Activated effector memory CD4-positive, alpha-beta T cell treated with anti-CD3 and anti-CD28 coated beads, Interleukin-2, amount 50 U/mL, for 16 hours (primary cell): ENCODE data around the gene FADS3.

ENCODE experiments used
- DNase-seq: peaks from one replicate; pipeline ENCODE4 v3.0.0-alpha.2; 2020

Gene FADS3

DNA sequence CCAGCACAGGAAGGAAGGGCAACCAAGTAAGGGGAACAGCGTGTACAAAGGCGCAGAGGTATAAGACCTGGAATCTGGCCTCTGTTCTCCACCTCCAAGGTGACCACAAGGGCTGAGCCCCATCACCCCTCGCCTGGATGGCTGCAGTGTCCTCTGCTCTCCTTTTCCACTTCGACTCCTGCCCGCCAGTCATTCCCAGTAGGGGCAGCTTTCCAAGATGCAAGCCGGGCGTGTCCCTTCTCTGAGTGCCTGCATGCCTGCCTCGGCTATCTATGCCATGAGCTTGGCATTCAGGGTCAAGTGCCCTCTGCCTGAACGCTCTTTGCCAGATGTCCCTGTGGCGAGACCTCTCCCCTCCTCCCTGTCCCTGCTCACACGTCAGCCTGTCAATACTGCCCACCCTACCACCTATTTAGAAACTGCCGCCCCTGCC is 17.0 kb downstream of the FADS3 start:
- DNase-seq, result no peak

DNA sequence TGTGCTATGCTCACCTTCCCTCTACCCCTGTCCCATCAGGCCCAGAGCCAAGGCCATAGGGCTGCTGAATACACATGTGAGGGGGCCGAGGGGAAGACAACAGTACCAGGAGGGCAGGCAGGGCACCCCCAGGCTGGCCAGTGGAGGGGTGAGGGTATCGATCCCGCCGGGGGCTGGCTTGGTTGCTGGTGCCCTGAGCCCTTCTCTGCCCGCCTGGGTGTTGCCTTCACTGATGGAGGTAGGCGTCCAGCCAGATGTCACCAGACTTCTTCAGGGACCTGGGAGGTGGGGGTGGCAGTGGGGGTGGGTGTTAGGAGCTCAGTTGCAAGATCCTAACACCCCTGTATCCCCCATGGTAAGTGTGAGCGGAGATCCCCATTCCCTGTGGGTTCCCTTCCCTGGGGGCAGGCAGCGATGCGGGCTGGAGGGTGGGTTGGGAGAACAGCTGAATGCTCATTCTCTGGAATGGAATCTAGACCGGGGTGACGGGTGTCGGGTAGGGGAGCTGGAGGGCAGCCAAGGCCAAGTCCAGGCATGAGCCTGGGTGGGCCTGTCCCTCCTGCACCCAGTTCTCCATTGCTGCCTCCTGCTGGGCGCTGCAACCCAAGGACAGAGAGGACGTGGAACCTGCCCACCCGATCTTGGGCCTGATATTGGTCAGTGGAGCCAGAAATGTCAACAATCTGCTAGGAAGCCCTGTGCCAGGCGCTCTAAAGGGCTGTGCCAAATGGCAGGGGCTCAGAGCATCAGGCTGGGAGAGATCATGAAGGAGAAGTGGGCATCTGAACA is 17.6 kb downstream of the FADS3 start:
- no peak for DNase-seq

DNA sequence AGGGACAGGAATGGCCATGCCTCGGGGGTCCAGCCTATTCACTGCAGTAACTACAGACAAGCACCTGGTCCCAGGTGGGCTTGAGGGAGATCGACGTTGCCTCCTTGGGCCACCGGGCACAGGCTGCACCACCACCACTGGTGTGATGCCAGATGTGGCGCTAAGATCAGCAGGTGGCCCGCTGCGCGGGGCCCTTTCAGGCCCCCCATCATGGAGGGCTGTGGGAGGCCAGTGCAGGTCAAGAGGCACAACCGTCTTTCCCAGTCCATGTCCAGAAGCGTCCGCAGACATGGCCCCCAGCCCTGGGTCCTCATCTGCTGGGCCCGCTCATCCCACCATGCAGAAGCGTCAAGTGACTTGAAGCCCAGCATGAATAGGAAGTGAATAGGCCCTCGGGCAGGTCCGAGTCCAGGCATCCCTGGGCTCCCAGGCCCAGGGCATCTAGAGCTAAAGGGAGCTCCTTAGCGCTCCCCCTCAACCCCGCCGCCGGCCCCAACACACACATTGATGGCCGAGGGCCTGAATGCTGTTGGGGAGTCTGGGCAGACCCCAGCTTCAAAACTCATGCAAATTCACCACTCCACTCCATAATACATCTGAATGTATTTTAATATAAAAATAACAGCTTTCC is 18.3 kb downstream of the FADS3 start:
- DNase-seq, result no peak

DNA sequence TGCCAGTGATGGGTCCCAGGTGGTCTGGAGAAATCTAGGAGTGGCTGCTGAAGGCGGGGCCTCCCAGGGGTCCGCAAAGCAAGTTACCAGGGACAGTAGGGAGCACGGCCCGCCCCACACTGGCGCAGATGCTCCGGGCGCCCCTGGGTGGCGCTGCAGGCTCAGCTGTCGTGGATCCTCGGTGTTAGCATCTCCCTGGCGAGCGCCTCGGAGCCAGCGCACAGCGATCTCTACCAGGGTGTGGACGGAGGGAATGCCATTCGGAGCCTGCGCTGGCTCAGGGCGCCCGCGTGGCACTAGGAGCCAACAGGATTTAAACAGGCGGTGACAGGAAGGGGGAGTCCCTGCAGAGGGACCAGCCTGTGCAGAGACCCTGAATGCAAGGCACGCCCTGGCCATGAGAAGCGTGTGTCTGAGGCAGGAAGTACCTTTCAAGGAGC is 20.2 kb downstream of the FADS3 start:
- DNase-seq, result peak; percentile 82

DNA sequence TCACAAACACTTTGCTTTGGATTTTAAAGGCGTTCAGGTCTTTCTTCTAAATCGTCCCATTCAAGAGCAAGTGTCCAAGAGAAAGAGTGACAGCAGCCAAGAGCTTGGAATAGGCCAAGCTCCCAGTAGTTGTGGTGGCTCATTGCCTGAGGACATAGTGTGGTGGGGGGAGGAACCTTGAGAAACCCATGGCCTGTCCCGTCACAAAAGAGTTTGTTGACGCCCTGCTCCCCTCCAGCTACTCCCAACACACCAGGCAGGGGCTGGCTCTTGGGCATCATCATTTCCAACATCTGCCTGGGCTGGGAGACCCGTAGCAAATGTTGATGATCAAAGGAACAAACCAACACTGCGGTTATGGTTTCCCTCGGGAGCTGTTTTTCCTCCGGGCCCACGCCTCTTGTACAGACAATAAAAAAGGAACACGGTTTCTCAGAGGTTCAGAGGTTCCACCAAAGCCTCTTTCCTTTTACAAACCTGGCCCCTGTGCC is 20.8 kb downstream of the FADS3 start:
- DNase-seq, result no peak

DNA sequence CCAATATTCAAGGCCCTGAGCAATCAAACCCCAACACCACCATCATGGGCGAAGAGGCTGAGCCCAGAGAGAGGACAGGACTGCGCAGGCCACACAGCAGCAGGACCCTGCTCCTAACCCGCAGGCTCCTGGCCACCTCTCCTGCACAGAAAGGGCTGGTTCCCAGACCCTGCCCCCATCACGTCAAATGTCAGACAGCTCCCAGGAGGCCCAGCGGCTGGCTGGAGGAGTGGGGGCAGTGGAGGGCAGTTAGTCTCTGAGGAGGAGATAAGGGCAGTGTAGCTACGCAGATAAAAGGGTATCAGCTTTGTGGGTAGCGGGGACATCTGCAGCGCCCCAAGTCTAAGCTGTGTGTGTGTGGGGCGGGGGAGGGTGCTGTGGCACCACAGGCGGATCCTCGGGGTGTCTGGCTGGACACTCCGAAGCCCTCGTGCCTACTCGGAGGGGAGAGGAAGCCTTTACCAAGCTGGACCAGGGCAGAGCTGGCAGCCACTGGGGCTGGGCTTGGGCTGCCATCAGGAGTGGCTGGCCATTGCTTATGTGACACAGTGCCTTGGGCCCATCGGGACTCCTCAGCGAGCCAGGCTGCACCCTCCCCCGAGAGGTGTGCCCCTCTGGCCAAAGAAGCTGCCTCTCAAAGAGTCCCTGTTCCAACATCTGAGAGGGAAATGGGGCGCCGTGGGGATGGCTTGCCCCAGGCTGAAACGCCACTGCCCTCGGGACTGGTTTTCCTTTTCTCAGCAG is 21.5 kb downstream of the FADS3 start:
- DNase-seq, result no peak

DNA sequence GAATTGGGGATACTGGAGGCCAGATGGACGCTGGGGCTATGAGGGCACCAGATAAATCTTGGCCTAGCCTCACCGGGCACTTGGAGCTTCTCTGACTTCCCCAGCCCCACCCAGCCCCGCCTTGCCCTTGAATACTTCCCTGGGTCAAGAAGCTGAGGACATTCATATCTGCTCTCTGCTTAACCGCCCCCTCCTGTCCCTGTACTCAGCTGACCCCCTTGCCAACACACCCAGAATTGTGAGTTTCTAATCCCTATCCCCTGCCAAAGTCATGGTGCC is 22.0 kb downstream of the FADS3 start:
- no peak for DNase-seq

DNA sequence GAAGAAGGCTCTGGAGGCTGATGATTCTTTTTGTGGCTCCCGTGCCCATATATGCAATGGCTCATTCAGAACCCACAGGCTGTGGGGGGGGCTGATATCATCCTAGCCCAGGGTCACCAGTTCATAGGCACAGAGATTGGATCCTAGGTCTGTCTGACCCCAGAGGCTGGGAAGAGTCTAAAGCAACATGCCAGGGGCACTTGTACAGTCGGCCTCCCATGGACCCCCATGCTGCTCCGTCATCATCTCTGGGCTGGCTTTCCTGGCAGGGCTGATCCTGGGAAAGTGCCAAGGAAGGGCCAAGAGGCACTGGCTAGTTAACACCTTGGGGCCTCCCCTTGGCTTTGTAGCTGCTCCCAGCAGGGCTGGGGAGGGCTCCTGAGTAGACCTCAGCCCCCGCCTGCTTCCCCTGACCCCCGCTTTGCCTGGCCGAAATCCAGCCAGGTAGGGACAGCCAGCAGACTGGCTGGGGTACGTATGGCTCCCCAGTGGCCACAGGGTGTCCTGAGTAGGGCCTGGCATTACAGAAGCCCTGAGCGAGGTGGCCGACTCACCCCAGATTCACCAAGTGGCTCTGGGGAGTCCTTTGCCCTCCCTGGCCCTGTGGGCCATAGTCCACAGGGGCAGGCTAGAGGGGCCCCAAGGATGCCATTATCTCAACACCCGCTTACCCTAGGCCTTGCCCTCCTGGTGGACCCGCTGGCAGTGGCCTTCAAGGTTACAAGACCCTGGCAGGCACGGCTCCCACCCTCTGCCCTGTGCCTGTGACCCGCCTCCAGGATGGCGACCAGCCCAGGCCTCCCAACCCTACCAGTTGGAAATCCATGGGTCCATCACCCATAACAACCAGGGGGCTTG is 22.5 kb downstream of the FADS3 start:
- DNase-seq, result no peak

DNA sequence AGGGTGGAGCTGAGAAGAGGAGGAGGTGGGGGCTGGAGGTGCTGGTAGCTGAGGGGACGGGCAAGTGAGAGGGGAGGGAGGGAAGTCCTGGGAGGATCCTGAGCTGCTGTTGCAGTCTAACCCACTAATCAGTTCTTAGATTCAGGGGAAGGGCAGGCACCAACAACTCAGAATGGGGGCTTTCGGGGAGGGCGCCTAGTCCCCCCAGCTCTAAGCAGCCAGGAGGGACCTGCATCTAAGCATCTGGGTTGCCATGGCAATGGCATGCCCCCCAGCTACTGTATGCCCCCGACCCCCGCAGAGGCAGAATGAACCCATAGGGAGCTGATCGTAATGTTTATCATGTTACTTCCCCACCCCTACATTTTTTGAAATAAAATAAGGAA is 24.4 kb downstream of the FADS3 start:
- no peak for DNase-seq

DNA sequence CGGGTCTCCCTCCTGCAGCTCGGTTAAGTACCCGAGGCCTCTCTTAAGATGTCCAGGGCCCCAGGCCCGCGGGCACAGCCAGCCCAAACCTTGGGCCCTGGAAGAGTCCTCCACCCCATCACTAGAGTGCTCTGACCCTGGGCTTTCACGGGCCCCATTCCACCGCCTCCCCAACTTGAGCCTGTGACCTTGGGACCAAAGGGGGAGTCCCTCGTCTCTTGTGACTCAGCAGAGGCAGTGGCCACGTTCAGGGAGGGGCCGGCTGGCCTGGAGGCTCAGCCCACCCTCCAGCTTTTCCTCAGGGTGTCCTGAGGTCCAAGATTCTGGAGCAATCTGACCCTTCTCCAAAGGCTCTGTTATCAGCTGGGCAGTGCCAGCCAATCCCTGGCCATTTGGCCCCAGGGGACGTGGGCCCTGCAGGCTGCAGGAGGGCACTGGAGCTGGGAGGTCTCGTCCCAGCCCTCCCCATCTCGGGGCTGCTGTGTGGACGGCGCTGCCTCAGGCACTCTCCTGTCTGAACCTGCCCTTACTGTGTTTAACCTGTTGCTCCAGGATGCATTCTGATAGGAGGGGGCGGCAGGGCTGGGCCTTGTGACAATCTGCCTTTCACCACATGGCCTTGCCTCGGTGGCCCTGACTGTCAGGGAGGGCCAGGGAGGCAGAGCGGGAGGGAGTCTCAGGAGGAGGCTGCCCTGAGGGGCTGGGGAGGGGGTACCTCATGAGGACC is 25.0 kb downstream of the FADS3 start:
- no peak for DNase-seq

DNA sequence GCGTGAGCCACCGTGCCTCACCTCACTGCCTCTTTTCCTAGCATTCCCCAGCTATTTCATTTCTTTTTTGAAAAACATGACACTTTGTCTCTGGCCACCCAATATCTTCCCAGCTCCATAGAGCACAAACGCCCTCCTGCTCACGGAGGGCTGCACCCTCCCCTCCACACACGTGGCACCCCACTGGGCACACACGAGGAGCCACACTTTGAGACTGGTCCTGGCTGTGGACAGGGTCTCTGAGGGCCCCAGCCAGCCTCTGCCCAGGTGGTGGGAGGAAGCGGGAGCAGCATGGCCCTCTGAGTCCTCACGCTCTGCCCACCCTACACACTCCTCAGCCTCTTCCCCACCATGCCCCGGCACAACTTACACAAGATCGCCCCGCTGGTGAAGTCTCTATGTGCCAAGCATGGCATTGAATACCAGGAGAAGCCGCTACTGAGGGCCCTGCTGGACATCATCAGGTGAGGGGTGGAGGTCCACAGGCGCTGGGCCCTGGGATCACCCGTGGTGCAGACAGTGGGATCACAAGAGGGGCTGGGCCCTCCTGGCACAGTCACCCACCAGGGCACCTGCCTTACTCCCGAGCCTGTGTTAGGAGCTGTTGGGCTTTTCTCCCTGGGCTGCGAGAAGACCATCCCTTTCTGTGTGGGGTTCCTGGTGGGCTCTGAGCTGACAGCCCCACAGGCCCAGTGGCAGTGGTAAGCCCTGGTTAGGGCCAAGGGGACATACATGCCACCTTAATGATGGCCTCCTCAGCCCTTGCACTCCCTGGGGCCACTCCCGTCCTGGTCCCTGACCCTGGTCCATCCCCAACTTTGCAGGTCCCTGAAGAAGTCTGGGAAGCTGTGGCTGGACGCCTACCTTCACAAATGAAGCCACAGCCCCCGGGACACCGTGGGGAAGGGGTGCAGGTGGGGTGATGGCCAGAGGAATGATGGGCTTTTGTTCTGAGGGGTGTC is 26.2 kb downstream of the FADS3 start:
- DNase-seq, result no peak

DNA sequence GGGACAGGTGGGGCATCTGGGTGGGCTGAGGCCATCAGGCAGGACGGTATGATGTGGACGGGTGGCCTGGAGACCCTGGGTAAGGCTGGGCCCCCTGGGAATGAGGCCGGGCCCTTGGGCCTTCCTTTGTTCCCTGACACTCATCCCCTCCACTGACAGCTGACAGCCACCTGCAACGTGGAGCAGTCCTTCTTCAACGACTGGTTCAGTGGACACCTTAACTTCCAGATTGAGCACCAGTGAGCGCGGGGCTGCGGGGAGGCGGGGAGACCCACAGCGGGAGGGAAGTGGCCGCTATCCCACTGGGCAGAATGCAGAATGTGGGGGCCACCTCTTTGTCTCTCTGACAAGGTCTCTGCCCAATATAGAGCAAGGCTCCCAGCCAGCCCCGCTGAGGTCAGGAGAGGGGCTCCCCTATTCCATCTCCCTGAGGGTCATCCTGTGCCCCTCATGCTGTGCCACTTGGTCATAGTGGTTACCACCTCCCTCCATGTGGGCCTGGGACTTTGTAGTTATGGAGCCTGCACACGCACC is 27.7 kb downstream of the FADS3 start:
- no peak for DNase-seq

DNA sequence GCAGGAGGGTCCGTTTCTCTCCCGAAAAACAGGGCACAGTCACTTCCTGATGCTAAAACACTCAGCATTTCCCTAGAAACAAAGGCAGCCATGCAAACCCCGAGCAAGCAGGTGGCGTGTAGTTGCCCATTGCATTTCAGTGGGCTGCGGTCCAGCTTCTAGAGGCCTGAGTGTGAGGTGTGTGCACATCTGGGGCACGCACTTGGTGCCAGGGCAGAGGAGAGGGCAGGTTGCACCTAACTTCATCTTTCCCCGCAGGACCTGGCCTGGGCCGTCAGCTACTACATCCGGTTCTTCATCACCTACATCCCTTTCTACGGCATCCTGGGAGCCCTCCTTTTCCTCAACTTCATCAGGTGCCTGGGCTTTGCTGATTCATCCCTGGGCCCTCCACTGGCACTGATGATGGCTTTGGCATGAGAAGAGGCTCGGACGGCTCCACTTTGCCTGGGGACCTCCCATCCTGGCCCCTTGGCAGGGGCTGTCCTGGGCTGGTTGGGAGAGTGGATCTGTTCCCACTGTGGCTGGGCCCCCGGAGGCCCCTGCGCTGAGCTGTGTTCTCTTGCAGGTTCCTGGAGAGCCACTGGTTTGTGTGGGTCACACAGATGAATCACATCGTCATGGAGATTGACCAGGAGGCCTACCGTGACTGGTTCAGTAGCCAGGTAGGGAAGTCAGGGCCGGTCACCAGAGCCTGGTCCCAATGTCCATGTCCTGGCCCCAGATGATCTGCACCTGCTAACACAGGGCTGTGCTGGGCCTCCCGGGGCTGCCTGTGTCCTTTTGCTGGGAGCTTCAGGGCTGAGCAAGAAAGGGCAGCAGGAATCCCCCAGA is 28.4 kb downstream of the FADS3 start:
- no peak for DNase-seq

DNA sequence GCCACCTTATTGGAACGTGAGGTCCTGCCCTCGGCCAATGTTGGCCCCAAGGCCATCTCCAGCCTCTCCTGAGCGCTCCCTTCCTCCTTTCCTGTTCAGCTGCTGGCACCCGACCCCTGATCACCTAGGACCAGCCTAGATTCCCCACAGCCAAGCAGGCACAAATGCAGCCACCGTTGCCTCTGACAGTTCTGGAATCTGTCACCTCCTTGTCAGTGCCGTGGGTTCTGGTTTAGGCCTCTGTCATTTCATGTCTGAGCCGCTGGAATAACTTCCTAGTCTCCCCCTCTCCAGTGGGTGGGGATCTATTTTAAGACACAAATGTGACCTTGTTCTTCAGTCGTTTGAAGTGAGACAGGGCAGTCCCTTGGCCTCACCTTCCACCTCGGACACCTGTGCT is 29.7 kb downstream of the FADS3 start:
- DNase-seq, result no peak

DNA sequence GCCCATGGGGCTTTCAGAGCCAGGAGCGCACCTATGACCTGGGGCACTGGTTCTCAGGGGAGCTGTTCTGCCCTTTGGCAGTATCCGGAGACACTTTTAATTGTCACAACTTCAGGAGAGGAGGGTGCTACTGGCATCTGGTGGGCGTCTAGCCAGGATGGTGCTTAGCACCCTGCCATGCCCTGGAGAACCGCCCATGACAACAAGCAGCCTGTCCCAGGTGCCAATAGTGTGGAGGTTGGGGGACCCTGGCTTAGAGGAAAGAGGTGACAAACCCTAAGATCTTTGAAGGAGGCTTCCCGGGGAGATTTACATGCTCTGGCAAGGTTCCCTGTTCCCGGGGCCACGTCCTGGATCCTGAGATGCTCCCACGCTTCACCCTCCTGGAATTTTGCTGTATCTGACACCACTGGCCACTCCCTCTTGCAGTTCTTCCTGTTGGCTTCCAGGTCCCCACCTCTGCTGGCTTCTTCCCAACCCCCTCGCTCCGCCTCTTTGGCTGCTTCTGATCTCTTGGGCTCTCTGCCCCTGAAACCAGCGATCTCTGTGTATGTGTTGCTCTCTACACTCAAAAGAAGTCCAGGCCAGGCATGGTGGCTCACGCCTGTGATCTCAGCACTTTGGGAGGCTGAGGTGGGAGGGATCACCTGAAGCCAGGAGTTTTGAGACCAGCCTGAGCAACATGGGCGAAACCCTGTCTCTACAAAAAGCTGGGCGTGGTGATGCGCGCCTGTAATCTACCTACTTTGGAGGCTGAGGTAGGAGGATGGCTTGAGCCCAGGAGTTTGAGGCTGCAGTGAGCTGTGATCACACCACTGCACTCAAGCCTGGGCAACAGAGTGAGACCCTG is 31.1 kb downstream of the FADS3 start:
- DNase-seq, result no peak

DNA sequence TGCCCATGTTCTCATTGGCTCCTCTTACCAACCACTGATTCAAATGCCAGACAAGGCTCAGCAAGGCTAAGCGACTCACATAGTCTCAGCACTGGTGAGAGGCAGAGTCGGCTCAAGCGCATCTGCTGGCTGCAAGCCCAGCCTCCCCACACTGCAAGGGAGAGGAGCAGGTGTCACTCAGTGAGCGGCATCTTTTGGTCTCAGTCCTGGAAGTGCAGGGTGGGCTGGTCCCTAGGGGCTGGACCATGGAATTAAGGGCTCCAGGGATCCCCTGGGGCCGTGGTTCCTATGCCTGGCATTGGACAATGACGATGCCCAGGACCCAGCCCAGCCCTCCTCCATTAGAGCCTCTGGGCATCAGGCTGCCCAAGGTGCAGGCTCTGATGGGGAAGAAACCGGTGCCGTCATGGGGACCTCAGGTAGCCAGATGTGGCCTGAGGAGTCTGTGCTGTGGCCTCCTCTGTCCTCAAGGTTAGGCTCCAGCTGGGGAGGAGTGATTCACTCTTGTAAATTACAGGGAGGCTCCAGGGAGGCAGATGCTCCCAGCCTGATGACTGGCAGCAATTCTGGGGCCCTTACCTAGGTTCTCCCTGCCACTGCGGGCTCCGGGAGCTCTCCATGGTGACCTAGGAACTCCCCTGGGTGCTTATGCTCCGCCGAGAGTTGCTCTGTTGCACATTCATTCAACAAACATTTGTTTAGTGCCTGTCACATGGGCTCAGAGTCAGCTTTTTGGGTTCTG is 35.2 kb downstream of the FADS3 start:
- DNase-seq, result no peak

DNA sequence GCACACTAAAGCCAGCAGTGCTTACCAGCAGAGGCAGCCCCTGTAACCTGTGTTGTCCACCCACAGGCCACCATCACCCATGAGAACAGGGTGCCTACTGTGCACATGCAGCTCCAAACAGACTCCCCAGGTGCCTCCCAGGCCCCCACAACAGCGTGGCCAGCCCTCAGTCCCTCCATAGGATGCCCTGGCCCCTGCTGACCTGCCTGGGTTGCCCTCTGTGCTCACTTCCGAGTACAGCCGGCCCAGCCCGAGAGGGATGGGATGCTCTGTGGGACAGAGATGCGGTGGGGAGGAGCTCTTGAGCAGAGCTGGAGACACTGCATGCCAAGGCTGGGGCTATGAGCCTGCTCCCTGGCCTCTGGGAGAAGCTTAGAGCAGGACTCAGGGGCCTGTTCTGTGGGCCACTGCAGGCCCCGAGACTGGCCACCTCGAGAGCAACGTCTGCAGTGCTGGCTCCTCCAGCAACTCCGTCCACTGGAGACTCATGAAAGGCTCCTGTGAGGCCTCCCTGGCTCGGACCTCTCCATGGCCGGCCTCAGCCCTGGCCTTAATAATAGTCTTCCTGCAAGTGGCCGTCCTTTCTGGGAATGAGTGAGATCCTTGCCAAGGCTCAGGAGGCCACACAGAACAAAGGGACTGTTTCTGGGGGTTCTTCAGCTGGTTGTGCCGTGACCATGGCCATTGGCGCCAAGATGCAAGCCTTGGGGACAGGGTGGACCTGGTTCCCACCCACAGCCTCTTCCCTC is 36.2 kb downstream of the FADS3 start:
- DNase-seq, result no peak
